ENCODE results near the gene COBL. TPM values are rescaled to one million over a fixed set of nuclear protein-coding genes. Genes with fewer than 3 reads are reported as not detected.

Gene COBL
- total RNA-seq, 1 experiment from 2014 or later = 8.6 TPM

DNA sequence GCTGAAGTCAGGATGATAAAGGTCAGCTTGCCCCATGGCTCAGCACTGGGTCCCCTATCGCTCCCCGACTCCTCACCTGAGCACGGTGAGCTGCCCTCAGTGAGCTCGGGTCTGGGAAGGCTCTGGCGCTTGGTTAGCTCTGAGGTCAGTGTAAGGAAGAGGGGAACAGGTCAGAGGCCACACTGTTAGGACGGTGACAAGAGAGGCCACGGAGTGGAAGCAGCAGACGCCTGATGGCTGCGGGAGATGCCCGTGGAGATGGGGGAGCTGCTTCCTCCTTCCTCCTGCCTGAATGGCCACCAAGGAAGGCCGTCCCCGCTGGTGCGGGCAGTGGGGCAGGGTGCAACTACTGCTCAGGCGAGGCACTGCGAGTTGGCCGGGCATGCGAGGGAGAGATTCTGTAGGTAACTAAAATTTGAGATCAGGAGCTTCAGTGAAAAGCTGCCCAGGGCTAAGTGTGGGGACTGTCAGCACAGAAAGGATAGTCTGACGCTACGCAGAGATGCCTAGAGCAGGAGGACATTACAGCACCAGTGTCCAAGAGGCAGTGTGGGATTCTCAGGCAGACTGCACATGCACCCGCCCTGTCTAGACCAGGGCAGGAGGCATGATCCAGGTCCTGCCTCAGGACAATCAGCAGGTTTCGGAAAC is 302.6 kb downstream of the COBL start:
- no peak for ATAC-seq
- no peak overlapping the region for H3K4me3 ChIP-seq (ENCODE audit: low read length)
- H4K20me1 ChIP-seq (ENCODE audit: low read length) = no peaks in the 10 kb centered on the region
- no peak overlapping the region for H2AFZ ChIP-seq (ENCODE audit: low read length)
- no peaks in the 10 kb centered on the region for H3F3A ChIP-seq (ENCODE audit: low read length, unreplicated experiment)
- BruUV-seq (replicated peaks) = no TSS peak
- no peak for TF ChIP-seq EZH2 (IDR thresholded peaks at IDR 0.05; ENCODE audit: low read length, unreplicated experiment)
- no peak for TF ChIP-seq EZH2phosphoT487 (IDR thresholded peaks at IDR 0.05; ENCODE audit: borderline replicate concordance, low read length)
- TF ChIP-seq, protein P1, sequence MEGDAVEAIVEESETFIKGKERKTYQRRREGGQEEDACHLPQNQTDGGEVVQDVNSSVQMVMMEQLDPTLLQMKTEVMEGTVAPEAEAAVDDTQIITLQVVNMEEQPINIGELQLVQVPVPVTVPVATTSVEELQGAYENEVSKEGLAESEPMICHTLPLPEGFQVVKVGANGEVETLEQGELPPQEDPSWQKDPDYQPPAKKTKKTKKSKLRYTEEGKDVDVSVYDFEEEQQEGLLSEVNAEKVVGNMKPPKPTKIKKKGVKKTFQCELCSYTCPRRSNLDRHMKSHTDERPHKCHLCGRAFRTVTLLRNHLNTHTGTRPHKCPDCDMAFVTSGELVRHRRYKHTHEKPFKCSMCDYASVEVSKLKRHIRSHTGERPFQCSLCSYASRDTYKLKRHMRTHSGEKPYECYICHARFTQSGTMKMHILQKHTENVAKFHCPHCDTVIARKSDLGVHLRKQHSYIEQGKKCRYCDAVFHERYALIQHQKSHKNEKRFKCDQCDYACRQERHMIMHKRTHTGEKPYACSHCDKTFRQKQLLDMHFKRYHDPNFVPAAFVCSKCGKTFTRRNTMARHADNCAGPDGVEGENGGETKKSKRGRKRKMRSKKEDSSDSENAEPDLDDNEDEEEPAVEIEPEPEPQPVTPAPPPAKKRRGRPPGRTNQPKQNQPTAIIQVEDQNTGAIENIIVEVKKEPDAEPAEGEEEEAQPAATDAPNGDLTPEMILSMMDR (conservative IDR thresholded peaks at IDR 0.05; ENCODE audit: low read depth, low read length) = no peak
- DNase-seq = no peak
- H3K9me2 ChIP-seq (replicated peaks; ENCODE audit: low read length) = no peaks in the 10 kb centered on the region
- intact Hi-C loops (cut with micrococcal nuclease) = no loop called here
- ChIA-PET CTCF (no interaction called here), POLR2A (ENCODE audit: unreplicated experiment) (no interaction called here)
- no peak overlapping the region for H3K9ac ChIP-seq (ENCODE audit: low read length)
- H3K36me3 ChIP-seq (ENCODE audit: low read depth, low read length) = no peaks in the 10 kb centered on the region
- H3K4me1 ChIP-seq (ENCODE audit: insufficient read depth, low read length) = peaks cover 12% of the 10 kb centered on the region
- no peak overlapping the region for H3K27ac ChIP-seq (ENCODE audit: low read length)
- no peaks in the 10 kb centered on the region for H3K27me3 ChIP-seq (ENCODE audit: low read length)
- no peak overlapping the region for H3K4me2 ChIP-seq (ENCODE audit: low read length)
- H3K79me2 ChIP-seq (ENCODE audit: low read length) = no peaks in the 10 kb centered on the region
- H3K9me3 ChIP-seq (ENCODE audit: low read length) = no peaks in the 10 kb centered on the region

DNA sequence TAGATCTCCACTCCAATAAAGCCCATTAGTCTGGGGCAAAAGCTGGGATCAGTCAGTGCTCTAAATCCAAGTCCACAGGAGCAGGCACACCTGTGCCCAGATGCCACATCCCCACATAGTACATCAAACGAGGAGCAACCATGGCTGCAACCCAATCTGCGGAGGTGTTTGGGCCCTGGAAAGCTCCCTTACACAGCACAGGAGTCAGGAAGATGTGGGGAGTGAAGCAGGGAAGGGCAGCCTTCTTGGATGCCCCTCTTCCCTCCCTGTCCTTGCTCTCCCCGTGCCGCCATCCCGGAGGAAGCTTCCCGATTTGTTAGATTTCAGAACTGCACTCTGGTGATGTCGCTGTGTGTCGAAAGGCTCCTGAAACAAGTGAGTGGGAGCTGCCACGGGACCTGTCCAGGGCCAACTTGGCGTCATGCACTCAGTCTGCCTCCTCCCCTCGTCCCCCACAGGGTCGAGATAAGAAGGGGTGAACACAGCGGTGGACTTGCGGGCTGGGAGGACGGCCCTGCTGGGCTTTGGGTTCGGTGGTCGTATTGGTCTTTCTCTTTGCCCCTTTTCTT is 303.3 kb downstream of the COBL start:
- intact Hi-C loops (cut with micrococcal nuclease) = no loop called here
- Histone ChIP-seq H3K4me2 (ENCODE audit: low read length) (no peak overlapping the region), H3K4me1 (ENCODE audit: insufficient read depth, low read length) (peaks cover 10% of the 10 kb centered on the region), H4K20me1 (ENCODE audit: low read length) (no peaks in the 10 kb centered on the region), H2AFZ (ENCODE audit: low read length) (no peak overlapping the region), H3K9ac (ENCODE audit: low read length) (no peak overlapping the region), H3K4me3 (ENCODE audit: low read length) (no peak overlapping the region), H3K27me3 (ENCODE audit: low read length) (no peaks in the 10 kb centered on the region), H3K9me2 (replicated peaks; ENCODE audit: low read length) (no peaks in the 10 kb centered on the region), H3K27ac (ENCODE audit: low read length) (no peak overlapping the region), H3K79me2 (ENCODE audit: low read length) (no peaks in the 10 kb centered on the region), H3F3A (ENCODE audit: low read length, unreplicated experiment) (no peaks in the 10 kb centered on the region), H3K9me3 (ENCODE audit: low read length) (no peaks in the 10 kb centered on the region), H3K36me3 (ENCODE audit: low read depth, low read length) (no peaks in the 10 kb centered on the region)
- ChIA-PET POLR2A (ENCODE audit: unreplicated experiment) (no interaction called here), CTCF (no interaction called here)
- TF ChIP-seq, protein P1 (conservative IDR thresholded peaks at IDR 0.05; ENCODE audit: low read depth, low read length) = no peak
- TF ChIP-seq EZH2phosphoT487 (IDR thresholded peaks at IDR 0.05; ENCODE audit: borderline replicate concordance, low read length) (no peak), EZH2 (IDR thresholded peaks at IDR 0.05; ENCODE audit: low read length, unreplicated experiment) (no peak)
- BruUV-seq (replicated peaks) = no TSS peak
- no peak for DNase-seq
- ATAC-seq = no peak

DNA sequence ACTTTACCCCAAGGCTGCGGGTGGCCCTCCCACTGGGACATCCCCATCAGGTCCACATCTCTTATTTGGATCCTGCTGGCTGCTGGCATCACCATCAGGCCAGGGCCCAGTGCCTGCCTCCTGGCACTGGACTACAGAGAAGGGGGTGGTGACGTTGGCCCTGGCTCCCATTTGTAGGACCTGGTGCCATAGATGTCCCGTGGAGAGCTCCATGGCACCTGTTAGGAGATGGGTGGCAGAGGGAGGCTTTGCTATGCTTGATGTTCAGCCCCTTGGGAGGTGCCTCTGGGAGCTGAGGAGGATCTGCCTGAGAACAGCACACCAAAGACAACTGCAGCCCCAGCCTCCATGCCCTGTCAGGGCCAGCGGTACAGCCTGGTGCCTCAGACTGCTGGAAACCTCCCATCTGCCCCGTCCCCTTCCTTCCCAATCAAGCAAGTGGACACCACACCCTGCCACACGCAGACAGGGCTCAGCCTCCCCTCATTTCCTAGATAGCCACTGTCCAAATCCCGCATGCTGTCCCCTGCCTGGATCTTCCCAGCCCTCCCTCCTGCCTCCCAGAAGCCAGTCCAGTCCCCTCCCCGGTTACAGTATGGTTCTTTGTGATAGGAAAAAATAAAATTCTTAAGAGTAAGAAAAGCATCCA is 303.9 kb downstream of the COBL start:
- no TSS peak for BruUV-seq (replicated peaks)
- no peak overlapping the region for H3K4me2 ChIP-seq (ENCODE audit: low read length)
- no peak overlapping the region for H3K27ac ChIP-seq (ENCODE audit: low read length)
- no peaks in the 10 kb centered on the region for H3K27me3 ChIP-seq (ENCODE audit: low read length)
- H3K4me1 ChIP-seq (ENCODE audit: insufficient read depth, low read length) = peaks cover 10% of the 10 kb centered on the region
- no peaks in the 10 kb centered on the region for H3K9me2 ChIP-seq (replicated peaks; ENCODE audit: low read length)
- no peak overlapping the region for H2AFZ ChIP-seq (ENCODE audit: low read length)
- no peak overlapping the region for H3K9ac ChIP-seq (ENCODE audit: low read length)
- no peak for ATAC-seq
- no peak for TF ChIP-seq EZH2phosphoT487 (IDR thresholded peaks at IDR 0.05; ENCODE audit: borderline replicate concordance, low read length)
- TF ChIP-seq, protein P1 (conservative IDR thresholded peaks at IDR 0.05; ENCODE audit: low read depth, low read length) = no peak
- TF ChIP-seq EZH2 (IDR thresholded peaks at IDR 0.05; ENCODE audit: low read length, unreplicated experiment) = no peak
- no peaks in the 10 kb centered on the region for H3K79me2 ChIP-seq (ENCODE audit: low read length)
- no peak overlapping the region for H3K4me3 ChIP-seq (ENCODE audit: low read length)
- no peaks in the 10 kb centered on the region for H3K36me3 ChIP-seq (ENCODE audit: low read depth, low read length)
- no peaks in the 10 kb centered on the region for H4K20me1 ChIP-seq (ENCODE audit: low read length)
- intact Hi-C loops (cut with micrococcal nuclease) = no loop called here
- H3K9me3 ChIP-seq (ENCODE audit: low read length) = no peaks in the 10 kb centered on the region
- DNase-seq = no peak
- no peaks in the 10 kb centered on the region for H3F3A ChIP-seq (ENCODE audit: low read length, unreplicated experiment)
- CTCF ChIA-PET = no interaction called here
- POLR2A ChIA-PET (ENCODE audit: unreplicated experiment) = no interaction called here

Data from PC-3 (cell line).